CD4-positive, alpha-beta T cell treated with Interleukin-15 for 4 hours (primary cell): ENCODE data around the gene MUC4.
"Not testable (repeated sequence)": the region's sequence is repeated elsewhere in the genome, so short reads cannot be mapped to it uniquely, and the experiment has no call there.

ENCODE experiments used
- DNase-seq: peaks from one replicate; pipeline ENCODE4 v3.0.0-alpha.2; 2020; ENCODE audit warnings: low spot score

The MUC4 gene

GRCh38 chr3:195744437-195744836 is 67.3 kb downstream of the MUC4 start:
- no peak for DNase-seq

DNA sequence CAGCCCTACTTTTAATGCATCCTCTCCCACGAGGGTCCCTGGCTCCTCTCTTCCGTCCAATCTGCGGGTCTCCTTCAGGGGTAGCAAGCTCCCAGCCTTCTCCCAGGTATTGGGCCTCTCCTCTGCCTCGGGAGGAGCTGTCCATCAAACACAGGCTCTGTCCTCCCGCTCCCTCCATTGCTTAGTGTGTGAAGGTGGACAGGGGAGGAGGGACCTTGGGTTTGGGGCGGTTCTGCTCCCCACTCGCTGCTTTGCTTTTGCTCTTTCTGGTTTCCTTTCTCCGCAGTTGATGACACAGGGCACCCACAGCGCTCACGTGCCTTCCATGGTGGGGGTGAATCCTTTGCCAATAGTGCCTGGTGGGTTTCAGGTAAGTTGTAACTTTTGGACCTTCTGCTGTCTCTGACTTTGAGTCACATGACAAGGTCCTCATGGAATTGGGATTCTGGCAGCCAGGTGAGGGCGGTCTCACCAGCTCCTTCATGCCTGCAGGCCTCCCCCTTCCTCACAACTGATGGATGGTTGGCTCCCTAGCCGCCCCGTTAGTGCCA is 72.1 kb downstream of the MUC4 start:
- DNase-seq, result no peak

DNA sequence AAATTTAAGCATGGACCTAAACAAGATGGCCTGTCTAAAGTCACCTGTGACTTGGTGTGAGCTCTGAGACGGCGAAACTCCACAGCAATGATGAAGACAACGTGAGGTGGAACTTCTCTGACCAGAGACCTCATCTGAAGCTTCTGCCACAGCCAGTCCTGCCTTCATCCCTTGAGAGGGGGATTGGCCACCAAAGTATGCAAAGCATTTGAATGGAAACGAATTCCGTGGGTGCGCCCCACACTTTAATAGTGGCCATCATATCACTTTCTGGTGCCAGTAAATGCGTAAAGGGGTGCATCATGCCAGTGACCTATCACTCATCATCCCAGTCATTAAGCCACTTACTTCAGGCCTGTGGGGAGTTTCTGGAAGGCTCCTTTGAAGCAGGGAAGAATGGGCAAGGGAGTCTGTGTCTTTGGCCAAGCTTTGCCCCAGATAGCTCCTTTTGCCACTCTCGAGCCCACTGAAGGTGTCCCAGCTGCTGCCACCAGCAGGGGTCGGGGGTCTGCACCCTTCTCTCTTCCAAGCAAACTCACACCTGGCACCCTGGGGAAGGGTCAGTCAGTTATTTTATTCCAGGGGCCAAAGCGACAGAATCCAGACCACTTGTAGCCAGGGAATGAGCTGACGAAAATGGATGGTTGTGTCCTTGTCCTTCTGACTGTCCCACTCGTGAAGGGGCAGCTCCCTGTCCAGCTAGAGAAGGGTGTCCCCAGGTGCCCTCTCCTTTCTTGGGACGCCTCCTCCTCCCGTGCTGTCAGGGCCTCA is 73.3 kb downstream of the MUC4 start:
- DNase-seq, result no peak

DNA sequence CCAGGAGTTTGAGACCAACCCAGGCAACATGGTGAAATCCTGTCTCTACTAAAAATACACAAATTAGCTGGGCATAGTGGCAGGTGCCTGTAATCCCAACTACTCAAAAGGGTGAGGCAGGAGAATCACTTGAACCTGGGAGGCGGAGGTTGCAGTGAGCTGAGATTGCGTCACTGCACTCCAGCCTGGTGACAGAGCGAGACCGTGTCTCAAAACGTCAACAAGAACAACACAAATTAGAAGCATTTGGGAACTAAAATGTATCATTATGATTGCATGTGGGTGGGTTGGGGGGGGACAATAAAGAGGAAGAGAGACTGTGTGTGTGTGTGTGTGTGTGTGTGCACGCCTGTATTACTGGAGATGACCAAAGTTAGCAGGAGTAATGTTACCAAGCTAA is 73.9 kb downstream of the MUC4 start:
- not testable (repeated sequence) for DNase-seq

- no peak for DNase-seq
Observed at GRCh38 chr3:195736866-195737490, 74.8 kb downstream of the MUC4 start.

GRCh38 chr3:195735036-195735695 is 76.6 kb downstream of the MUC4 start:
- no peak for DNase-seq

DNA sequence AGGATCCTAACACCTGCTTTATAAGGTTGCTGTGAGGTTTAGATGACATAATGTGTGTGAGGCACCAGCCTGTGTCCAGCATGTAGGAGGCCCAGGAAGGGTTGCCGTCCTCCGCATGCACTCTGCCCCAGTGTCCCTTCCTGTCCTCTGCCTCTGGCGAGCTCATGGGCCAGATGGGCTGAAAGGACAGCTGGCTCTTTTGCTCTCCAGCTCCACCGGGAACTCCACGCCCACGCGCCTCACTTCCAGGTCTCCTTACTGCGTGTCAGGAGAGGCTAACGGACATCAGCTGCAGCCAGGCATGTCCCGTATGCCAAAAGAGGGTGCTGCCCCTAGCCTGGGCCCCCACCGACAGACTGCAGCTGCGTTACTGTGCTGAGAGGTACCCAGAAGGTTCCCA is 78.8 kb downstream of the MUC4 start:
- DNase-seq, result no peak

- no peak for DNase-seq
Observed at GRCh38 chr3:195731356-195731905, 80.3 kb downstream of the MUC4 start.

- no peak for DNase-seq
Observed at GRCh38 chr3:195729476-195730251, 82.1 kb downstream of the MUC4 start.

GRCh38 chr3:195728789-195729188 is 82.9 kb downstream of the MUC4 start:
- DNase-seq, result not testable (repeated sequence)

GRCh38 chr3:195727606-195728195 is 84.0 kb downstream of the MUC4 start:
- no peak for DNase-seq

DNA sequence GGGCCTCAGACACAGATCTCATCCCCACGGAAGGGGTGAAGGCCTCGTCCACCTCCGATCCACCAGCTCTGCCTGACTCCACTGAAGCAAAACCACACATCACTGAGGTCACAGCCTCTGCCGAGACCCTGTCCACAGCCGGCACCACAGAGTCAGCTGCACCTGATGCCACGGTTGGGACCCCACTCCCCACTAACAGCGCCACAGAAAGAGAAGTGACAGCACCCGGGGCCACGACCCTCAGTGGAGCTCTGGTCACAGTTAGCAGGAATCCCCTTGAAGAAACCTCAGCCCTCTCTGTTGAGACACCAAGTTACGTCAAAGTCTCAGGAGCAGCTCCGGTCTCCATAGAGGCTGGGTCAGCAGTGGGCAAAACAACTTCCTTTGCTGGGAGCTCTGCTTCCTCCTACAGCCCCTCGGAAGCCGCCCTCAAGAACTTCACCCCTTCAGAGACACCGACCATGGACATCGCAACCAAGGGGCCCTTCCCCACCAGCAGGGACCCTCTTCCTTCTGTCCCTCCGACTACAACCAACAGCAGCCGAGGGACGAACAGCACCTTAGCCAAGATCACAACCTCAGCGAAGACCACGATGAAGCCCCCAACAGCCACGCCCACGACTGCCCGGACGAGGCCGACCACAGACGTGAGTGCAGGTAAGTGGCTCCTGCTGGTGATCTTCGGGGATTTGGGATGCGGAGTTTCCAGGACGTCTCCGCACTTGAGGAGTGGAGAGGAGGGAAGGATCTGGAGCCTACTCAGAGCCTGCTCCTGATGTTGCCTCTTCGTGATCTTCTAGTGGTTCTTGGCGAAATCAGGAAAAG is 85.6 kb downstream of the MUC4 start:
- DNase-seq, result not testable (repeated sequence)

GRCh38 chr3:195724363-195724762 is 87.4 kb downstream of the MUC4 start:
- not testable (repeated sequence) for DNase-seq

GRCh38 chr3:195722996-195723345 is 88.8 kb downstream of the MUC4 start:
- DNase-seq, result not testable (repeated sequence)

DNA sequence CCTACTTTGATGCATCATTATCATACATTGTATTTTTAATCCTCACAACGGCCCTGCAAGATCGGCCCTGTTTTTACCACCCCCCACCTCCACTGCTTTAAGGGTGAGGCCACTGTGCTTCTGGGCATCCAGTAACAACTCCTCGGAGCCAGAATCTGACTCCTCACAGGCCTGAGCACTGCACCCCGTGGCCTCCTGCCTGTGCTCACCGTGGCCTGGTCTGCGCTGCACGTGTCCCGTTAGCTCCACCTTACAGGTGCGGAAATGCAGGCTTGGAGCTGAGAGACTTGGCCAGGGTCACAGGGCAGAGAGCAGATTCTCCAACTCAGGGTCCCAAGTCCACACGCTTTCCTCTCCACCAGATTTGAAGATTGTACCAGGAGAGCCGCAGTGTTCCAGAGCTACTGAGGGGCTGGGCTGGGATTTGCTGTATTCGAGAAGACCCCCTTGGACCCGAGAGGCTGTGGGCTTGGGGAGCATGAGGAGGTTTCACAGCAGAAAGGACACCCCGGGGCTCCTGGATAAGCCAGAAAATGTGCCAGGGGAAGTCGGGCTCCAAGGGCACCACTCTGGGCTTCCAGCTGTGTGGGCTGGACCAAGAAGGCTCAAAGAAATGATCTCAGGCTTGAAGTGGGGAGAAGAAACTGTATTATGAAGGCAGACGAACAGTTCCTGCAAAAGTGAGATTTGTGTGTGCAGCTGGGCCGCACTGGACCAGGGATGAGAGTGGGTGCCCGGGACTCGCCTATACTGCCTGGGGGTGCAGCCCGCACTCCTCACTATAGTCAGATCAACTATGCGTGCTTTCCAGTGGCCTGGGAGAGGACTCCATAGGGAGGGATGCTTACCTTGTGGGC is 89.4 kb downstream of the MUC4 start:
- DNase-seq, result not testable (repeated sequence)

GRCh38 chr3:195720831-195721506 is 90.8 kb downstream of the MUC4 start, which contains the start of gene MUC20:
Gene MUC20, plus strand, starts transcription at chr3:195720978. Its CDS starts 30 bp downstream, at chr3:195721008.
- not testable (repeated sequence) for DNase-seq

DNA sequence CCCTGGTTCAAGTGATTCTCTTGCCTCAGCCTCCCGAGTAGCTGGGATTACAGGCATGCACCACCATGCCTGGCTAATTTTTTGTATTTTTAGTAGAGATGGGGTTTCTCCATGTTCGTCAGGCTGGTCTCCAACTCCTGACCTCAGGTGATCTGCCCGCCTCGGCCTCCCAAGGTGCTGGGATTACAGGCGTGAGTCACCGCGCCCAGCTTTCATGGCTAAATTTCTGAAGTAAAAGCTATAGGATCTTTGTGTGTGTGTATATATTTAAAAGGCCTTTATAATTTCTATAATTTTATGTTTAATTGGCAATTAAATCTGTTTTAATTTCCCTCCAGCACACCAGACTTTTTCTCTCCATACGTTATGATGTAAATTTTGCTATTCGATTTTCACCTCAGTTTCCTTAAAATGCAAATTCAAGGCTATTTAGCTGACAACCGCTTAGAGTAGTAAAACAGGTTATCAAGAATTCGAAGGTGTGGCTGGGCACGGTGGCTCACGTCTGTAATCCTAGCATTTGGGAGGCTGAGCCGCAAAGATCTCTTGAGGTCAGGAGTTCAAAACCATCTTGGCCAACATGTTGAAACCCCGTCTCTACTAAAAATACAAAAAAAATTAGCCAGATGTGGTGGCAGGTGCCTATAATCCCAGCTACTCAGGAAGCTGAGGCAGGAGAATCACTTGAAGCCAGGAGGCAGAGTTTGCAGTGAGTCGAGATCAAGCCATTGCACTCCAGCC is 92.0 kb downstream of the MUC4 start:
- not testable (repeated sequence) for DNase-seq

- no peak for DNase-seq
Observed at GRCh38 chr3:195718477-195718984, 93.2 kb downstream of the MUC4 start.
